Liver (tissue), 9 donors: ENCODE results near the gene USP48. TPM values are rescaled to one million over a fixed set of nuclear protein-coding genes. Genes with fewer than 3 reads are reported as not detected.

Experiments
- DNase-seq: peaks from one replicate; pipeline ENCODE4 v3.0.0-alpha.2; 2017; ENCODE audit warnings: low spot score
- H3K27ac ChIP-seq, 2 donors: one replicate each; pipeline ENCODE4 v1.7.0; 2013; ENCODE audit warnings: inconsistent platforms in 2 of 2, low read length in 2 of 2, control low read depth in 1 of 2, low read depth in 1 of 2, mild to moderate bottlenecking in 1 of 2
- H3K27me3 ChIP-seq, 4 donors: one replicate each; pipeline versions ENCODE4 v1.6.1 to v1.7.0; 2013; ENCODE audit warnings: low read length in 3 of 4, inconsistent platforms in 1 of 4, mild to moderate bottlenecking in 1 of 4, moderate library complexity in 1 of 4; ENCODE audit not compliant: control insufficient read depth in 4 of 4, insufficient read depth in 4 of 4
- H3K36me3 ChIP-seq, 4 donors: one replicate each; pipeline versions ENCODE4 v1.6.1 to v1.7.0; 2013; ENCODE audit warnings: low read length in 3 of 4, mild to moderate bottlenecking in 3 of 4, low read depth in 1 of 4, moderate library complexity in 1 of 4; ENCODE audit not compliant: control insufficient read depth in 4 of 4, insufficient read depth in 3 of 4
- H3K4me1 ChIP-seq, 4 donors: one replicate each; pipeline versions ENCODE4 v1.6.1 to v1.7.0; 2013; ENCODE audit warnings: low read length in 3 of 4, mild to moderate bottlenecking in 3 of 4, moderate library complexity in 1 of 4; ENCODE audit not compliant: control insufficient read depth in 4 of 4, insufficient read depth in 4 of 4
- H3K4me3 ChIP-seq, 3 donors: one replicate each; pipeline versions ENCODE4 v1.6.1 to v1.7.0; 2013; ENCODE audit warnings: low read length in 3 of 3, control low read depth in 1 of 3, low read depth in 1 of 3, mild to moderate bottlenecking in 1 of 3
- H3K9ac ChIP-seq, 2 donors: one replicate each; pipeline ENCODE4 v1.7.0; 2013; ENCODE audit warnings: low read length in 2 of 2, mild to moderate bottlenecking in 2 of 2, moderate library complexity in 2 of 2, control low read depth in 1 of 2, low read depth in 1 of 2
- H3K9me3 ChIP-seq, 4 donors: one replicate each; pipeline versions ENCODE4 v1.6.1 to v1.7.0; 2013; ENCODE audit warnings: low read length in 3 of 4; ENCODE audit not compliant: control insufficient read depth in 4 of 4
- EGR1 ChIP-seq, 2 donors: IDR thresholded peaks; 2 replicates each; pipeline ENCODE4 v1.6.1; 2016 to 2018; ENCODE audit warnings: antibody characterized with exemption in 2 of 2, low read depth in 2 of 2
- FOXA1 ChIP-seq: IDR thresholded peaks from 2 replicates; pipeline ENCODE4 v1.6.1; 2016; ENCODE audit warnings: antibody characterized with exemption
- FOXA2 ChIP-seq: IDR thresholded peaks from 2 replicates; pipeline ENCODE4 v1.6.1; 2016; ENCODE audit warnings: antibody characterized with exemption
- GABPA ChIP-seq, 2 donors: IDR thresholded peaks in 1 of 2; conservative IDR thresholded peaks in 1 of 2; 2 replicates each; pipeline ENCODE4 v1.6.1; 2016; ENCODE audit warnings: antibody characterized with exemption in 2 of 2, mild to moderate bottlenecking in 1 of 2, moderate library complexity in 1 of 2
- HNF4A ChIP-seq, 2 donors: conservative IDR thresholded peaks; 2 replicates each; pipeline ENCODE4 v1.6.1; 2016; ENCODE audit warnings: antibody characterized with exemption in 2 of 2, mild to moderate bottlenecking in 2 of 2
- HNF4G ChIP-seq: IDR thresholded peaks from 2 replicates; pipeline ENCODE4 v1.6.1; 2016; ENCODE audit warnings: antibody characterized with exemption
- JUND ChIP-seq, 2 donors: IDR thresholded peaks; 2 replicates each; pipeline ENCODE4 v1.6.1; 2016; ENCODE audit warnings: antibody characterized with exemption in 2 of 2
- NR2F2 ChIP-seq: IDR thresholded peaks from 2 replicates; pipeline ENCODE4 v1.6.1; 2016; ENCODE audit warnings: antibody characterized with exemption
- RAD21 ChIP-seq, 2 donors: IDR thresholded peaks; 2 replicates each; pipeline ENCODE4 v1.6.1; 2016; ENCODE audit warnings: antibody characterized with exemption in 2 of 2, mild to moderate bottlenecking in 2 of 2
- RXRA ChIP-seq, 2 donors: IDR thresholded peaks; 2 replicates each; pipeline ENCODE4 v1.6.1; 2017 to 2018; ENCODE audit warnings: antibody characterized with exemption in 2 of 2, mild to moderate bottlenecking in 1 of 2
- SP1 ChIP-seq: IDR thresholded peaks from 2 replicates; pipeline ENCODE4 v1.6.1; 2018; ENCODE audit warnings: antibody characterized with exemption, mild to moderate bottlenecking
- TAF1 ChIP-seq: conservative IDR thresholded peaks from 2 replicates; pipeline ENCODE4 v1.6.1; 2016; ENCODE audit warnings: antibody characterized with exemption, mild to moderate bottlenecking
- YY1 ChIP-seq: IDR thresholded peaks from 2 replicates; pipeline ENCODE4 v1.6.1; 2016; ENCODE audit warnings: antibody characterized with exemption, mild to moderate bottlenecking
- WGBS: extraction: QIAGEN DNeasy Blood & Tissue Kit; methylation state at CpG from one replicate; pipeline ENCODE4 v1.1.7; 2013; 5-methylcytosine and 5-hydroxymethylcytosine counted together
- polyA plus RNA-seq, 2 donors: library from polyadenylated mRNA; stranded (reverse) in 1 of 2; unstranded in 1 of 2; fragments of 200-250 nt in 1 of 2; fragments of >200 nt in 1 of 2; fragmentation: Nextera tagmentation in 1 of 2; extraction: Ambion mirVana in 1 of 2; gene quantifications; one replicate each; pipeline versions ENCODE4 v1.2.1 to v1.2.3, GENCODE V29; 2013 to 2015
- total RNA-seq, 2 donors: library from RNA; depleted of rRNA; stranded (reverse); fragments of >200 nt; gene quantifications; one replicate each; pipeline ENCODE4 v1.2.3, GENCODE V29; 2014
- TF ChIP-seq, protein P1 (sequence below): IDR thresholded peaks from 2 replicates; pipeline ENCODE4 v1.6.1; 2016; ENCODE audit warnings: antibody characterized with exemption, mild to moderate bottlenecking
- TF ChIP-seq, protein P2 (sequence below): IDR thresholded peaks from 2 replicates; pipeline ENCODE4 v1.6.1; 2016; ENCODE audit warnings: antibody characterized with exemption
- TF ChIP-seq, protein P3 (sequence below): IDR thresholded peaks from 2 replicates; pipeline ENCODE4 v1.6.1; 2016; ENCODE audit warnings: antibody characterized with exemption
- TF ChIP-seq, protein P4 (sequence below): IDR thresholded peaks from 2 replicates; pipeline ENCODE4 v1.6.1; 2016; ENCODE audit warnings: antibody characterized with exemption
- TF ChIP-seq, protein P5 (sequence below): fragments of 150-350 bp; IDR thresholded peaks from 2 replicates; pipeline ENCODE4 v1.5.1; 2017; ENCODE audit warnings: improper control_type of control experiment, low read depth, low read length; ENCODE audit not compliant: missing input control
- donor health status: healthy.
- donor health status: healthy.
- donor health status: healthy.
- donor health status: healthy.
- donor health status: healthy.

Gene USP48
- total and polyA plus RNA-seq, 4 donors, result 7.8 to 34.9 (median 23.1) TPM

DNA sequence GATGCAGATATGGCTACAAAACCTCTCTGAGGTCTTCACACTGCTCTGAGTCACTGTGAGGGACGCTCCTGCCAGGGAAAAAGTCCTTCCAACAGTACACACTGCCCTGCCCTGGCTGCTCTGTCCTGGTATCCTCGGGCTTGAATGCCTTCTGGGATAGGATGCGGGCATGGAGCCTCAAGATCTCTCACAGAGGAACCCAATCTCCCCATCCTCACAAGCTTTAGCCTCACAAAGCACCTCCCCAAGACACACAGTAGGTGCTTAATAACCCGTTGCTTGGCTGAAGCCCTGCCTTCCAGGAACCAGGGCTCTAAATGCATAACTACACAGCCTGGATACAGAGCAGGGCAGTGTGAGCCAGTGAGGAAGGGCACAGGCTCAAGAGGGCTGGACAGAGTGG is 123.0 kb downstream of the USP48 start:
- Histone ChIP-seq H3K27ac (no peak overlapping the region), H3K27me3 (no peaks in the 10 kb centered on the region), H3K9me3 (no peaks in the 10 kb centered on the region), H3K9ac (no peak overlapping the region), H3K4me3 (no peak overlapping the region), H3K36me3 (no peaks in the 10 kb centered on the region), H3K4me1 (peaks cover 0 to 3% (median under 1%) of the 10 kb centered on the region in 4 donors)
- TF ChIP-seq EGR1 (IDR thresholded peaks at IDR 0.05; ENCODE audit: low read depth in 2 of 2) (no peak), SP1 (no peak), NR2F2 (no peak), FOXA1 (no peak), HNF4A (conservative IDR thresholded peaks at IDR 0.05) (no peak), JUND (IDR thresholded peaks at IDR 0.05) (no peak), HNF4G (no peak), RXRA (IDR thresholded peaks at IDR 0.05) (no peak), YY1 (no peak), RAD21 (IDR thresholded peaks at IDR 0.05) (no peak), TAF1 (no peak), GABPA (IDR thresholded peaks at IDR 0.05 in 1 of 2, conservative IDR thresholded peaks at IDR 0.05 in 1 of 2) (no peak), FOXA2 (no peak)
- TF ChIP-seq, protein P1, sequence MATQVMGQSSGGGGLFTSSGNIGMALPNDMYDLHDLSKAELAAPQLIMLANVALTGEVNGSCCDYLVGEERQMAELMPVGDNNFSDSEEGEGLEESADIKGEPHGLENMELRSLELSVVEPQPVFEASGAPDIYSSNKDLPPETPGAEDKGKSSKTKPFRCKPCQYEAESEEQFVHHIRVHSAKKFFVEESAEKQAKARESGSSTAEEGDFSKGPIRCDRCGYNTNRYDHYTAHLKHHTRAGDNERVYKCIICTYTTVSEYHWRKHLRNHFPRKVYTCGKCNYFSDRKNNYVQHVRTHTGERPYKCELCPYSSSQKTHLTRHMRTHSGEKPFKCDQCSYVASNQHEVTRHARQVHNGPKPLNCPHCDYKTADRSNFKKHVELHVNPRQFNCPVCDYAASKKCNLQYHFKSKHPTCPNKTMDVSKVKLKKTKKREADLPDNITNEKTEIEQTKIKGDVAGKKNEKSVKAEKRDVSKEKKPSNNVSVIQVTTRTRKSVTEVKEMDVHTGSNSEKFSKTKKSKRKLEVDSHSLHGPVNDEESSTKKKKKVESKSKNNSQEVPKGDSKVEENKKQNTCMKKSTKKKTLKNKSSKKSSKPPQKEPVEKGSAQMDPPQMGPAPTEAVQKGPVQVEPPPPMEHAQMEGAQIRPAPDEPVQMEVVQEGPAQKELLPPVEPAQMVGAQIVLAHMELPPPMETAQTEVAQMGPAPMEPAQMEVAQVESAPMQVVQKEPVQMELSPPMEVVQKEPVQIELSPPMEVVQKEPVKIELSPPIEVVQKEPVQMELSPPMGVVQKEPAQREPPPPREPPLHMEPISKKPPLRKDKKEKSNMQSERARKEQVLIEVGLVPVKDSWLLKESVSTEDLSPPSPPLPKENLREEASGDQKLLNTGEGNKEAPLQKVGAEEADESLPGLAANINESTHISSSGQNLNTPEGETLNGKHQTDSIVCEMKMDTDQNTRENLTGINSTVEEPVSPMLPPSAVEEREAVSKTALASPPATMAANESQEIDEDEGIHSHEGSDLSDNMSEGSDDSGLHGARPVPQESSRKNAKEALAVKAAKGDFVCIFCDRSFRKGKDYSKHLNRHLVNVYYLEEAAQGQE, result no peak
- TF ChIP-seq, protein P2, sequence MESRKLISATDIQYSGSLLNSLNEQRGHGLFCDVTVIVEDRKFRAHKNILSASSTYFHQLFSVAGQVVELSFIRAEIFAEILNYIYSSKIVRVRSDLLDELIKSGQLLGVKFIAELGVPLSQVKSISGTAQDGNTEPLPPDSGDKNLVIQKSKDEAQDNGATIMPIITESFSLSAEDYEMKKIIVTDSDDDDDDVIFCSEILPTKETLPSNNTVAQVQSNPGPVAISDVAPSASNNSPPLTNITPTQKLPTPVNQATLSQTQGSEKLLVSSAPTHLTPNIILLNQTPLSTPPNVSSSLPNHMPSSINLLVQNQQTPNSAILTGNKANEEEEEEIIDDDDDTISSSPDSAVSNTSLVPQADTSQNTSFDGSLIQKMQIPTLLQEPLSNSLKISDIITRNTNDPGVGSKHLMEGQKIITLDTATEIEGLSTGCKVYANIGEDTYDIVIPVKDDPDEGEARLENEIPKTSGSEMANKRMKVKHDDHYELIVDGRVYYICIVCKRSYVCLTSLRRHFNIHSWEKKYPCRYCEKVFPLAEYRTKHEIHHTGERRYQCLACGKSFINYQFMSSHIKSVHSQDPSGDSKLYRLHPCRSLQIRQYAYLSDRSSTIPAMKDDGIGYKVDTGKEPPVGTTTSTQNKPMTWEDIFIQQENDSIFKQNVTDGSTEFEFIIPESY, result no peak
- TF ChIP-seq, protein P3, sequence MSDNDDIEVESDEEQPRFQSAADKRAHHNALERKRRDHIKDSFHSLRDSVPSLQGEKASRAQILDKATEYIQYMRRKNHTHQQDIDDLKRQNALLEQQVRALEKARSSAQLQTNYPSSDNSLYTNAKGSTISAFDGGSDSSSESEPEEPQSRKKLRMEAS, result no peak
- TF ChIP-seq, protein P4, sequence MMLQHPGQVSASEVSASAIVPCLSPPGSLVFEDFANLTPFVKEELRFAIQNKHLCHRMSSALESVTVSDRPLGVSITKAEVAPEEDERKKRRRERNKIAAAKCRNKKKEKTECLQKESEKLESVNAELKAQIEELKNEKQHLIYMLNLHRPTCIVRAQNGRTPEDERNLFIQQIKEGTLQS, result no peak
- WGBS, result 60% methylated on average over 4 of the region's 4 CpGs
- DNase-seq, result no peak

DNA sequence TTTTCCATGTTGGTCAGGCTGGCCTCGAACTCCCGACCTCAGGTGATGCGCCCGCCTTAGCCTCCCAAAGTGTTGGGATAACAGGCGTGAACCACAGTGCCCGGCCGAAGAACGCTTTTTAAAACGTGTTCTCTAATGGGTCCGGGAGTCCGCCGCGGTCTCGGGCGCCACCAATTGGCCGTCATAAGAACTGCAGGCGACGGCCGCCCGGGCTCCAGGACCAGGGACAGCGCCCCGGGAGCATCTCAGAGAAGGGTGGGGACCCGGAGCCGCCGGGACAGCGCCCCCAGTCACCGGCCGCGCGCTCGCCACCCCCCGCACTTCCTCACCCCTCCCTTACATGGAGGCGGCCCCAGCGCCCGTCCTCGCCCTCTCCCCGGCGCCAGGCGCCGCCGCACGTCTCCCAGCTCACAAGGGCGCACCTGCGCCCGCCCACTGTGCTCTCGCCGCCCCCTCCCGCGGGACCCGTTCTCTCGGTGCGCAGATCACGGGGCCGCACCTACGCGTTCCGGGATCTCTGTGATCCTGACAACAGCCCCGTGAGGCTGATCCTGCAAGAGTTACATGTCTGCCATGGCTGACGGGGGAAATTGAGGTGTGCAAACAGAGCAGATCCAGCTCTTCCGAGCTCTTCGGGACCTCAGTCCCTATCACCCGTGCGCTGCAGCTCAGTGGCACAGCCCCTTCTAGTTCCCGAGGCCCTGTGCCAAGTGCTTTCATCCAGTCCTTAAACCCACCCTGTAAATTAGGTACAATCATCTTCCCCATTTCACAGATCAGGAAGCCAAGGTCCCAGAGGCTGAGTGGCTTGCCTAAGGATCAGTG is 123.6 kb downstream of the USP48 start:
- Histone ChIP-seq H3K27ac (no peak overlapping the region), H3K4me3 (no peak overlapping the region), H3K36me3 (no peaks in the 10 kb centered on the region), H3K4me1 (peaks cover 0 to 3% (median under 1%) of the 10 kb centered on the region in 4 donors), H3K27me3 (no peaks in the 10 kb centered on the region), H3K9ac (no peak overlapping the region), H3K9me3 (no peaks in the 10 kb centered on the region)
- DNase-seq, result peak; percentile 93
- WGBS, result 4% methylated on average over 64 of the region's 64 CpGs
- TF ChIP-seq, protein P1, result peak; percentile 99
- TF ChIP-seq RXRA (IDR thresholded peaks at IDR 0.05), result no peak
- TF ChIP-seq JUND (IDR thresholded peaks at IDR 0.05), result no peak
- TF ChIP-seq FOXA1, result no peak
- TF ChIP-seq NR2F2, result no peak
- TF ChIP-seq HNF4A (conservative IDR thresholded peaks at IDR 0.05), result peak in 1 of 2 donors; percentile 4
- TF ChIP-seq SP1, result no peak
- no peak for TF ChIP-seq GABPA (IDR thresholded peaks at IDR 0.05 in 1 of 2, conservative IDR thresholded peaks at IDR 0.05 in 1 of 2)
- TF ChIP-seq TAF1, result no peak
- TF ChIP-seq, protein P4, result no peak
- no peak for TF ChIP-seq FOXA2
- peak; percentile 90 to 91 for TF ChIP-seq RAD21 (IDR thresholded peaks at IDR 0.05)
- TF ChIP-seq YY1, result no peak
- TF ChIP-seq, protein P5, sequence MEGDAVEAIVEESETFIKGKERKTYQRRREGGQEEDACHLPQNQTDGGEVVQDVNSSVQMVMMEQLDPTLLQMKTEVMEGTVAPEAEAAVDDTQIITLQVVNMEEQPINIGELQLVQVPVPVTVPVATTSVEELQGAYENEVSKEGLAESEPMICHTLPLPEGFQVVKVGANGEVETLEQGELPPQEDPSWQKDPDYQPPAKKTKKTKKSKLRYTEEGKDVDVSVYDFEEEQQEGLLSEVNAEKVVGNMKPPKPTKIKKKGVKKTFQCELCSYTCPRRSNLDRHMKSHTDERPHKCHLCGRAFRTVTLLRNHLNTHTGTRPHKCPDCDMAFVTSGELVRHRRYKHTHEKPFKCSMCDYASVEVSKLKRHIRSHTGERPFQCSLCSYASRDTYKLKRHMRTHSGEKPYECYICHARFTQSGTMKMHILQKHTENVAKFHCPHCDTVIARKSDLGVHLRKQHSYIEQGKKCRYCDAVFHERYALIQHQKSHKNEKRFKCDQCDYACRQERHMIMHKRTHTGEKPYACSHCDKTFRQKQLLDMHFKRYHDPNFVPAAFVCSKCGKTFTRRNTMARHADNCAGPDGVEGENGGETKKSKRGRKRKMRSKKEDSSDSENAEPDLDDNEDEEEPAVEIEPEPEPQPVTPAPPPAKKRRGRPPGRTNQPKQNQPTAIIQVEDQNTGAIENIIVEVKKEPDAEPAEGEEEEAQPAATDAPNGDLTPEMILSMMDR, result peak; percentile 93
- TF ChIP-seq HNF4G, result no peak
- no peak for TF ChIP-seq EGR1 (IDR thresholded peaks at IDR 0.05; ENCODE audit: low read depth in 2 of 2)
